Superior temporal gyrus (tissue), 1 donor: ENCODE results near the gene ZNF343.
"Not testable (repeated sequence)": the region's sequence is repeated elsewhere in the genome, so short reads cannot be mapped to it uniquely, and the experiment has no call there.

Source experiments
- DNase-seq: peaks from one replicate; pipeline ENCODE4 v3.0.0-alpha.2; 2016; ENCODE audit errors: extremely low spot score

ZNF343 gene

DNA sequence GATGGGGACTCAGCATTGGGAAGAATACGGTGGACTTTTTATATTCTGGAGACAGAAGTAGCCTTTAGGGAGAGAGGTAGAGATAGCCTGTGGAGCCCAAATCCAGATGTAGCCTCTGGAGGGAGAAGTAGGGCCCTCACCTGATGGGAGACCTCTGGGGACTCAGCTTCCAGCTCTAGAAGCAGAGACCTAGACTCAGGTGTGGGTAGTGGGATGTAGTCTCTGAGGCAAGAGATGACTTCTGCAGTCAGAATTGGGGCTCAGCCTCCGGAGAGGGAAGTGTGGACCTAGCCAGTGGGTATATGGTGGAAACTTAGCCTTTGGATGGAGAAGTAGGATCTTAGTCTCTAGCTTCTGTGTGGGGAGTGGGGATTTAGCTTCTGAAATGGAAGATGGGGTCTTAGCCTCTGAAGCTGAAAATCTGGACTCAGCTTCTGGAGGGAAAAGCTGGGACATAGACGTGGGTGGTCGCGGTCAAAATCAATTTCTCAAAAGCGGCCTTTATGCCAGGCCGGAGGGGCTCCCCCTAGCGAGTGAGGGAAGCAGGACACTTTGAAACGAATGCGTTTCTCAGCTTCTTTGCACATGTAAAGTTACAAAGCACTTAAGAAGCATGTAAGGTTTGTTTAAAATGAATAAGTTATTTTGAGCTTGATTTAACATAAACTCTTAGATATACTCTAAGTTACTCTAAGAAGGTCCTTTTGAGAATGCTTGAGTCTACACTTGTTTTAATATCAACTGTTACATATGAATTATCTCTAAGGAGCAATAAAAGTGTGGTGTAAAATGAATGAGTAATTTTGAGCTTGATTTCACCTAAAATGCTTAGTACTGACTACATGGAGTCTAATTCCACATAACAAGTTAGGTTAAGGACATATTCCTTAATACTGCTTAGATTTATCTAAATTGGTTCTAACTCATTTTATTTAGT lies 12.9 kb upstream of the ZNF343 start:
- peak; percentile 75 for DNase-seq

DNA sequence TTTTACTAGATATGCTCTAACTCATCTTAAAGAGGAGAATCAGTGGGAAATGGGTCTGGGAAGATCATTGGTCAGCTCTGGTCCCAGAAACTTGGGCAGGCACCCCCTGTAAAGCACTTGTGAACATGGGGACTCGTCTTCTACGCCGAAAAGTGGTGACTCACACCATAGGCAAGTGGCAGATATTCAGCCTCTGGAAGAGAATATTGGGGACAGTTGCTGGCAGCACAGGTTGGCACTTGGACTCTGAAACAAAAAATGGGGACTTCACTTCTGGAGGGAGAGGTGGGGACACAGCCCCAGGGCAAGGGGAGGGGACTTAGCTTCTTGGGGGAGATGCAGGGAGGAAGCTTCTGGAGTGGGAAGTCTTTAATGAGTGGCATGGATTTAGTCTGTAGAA lies 11.9 kb upstream of the ZNF343 start:
- DNase-seq = no peak

DNA sequence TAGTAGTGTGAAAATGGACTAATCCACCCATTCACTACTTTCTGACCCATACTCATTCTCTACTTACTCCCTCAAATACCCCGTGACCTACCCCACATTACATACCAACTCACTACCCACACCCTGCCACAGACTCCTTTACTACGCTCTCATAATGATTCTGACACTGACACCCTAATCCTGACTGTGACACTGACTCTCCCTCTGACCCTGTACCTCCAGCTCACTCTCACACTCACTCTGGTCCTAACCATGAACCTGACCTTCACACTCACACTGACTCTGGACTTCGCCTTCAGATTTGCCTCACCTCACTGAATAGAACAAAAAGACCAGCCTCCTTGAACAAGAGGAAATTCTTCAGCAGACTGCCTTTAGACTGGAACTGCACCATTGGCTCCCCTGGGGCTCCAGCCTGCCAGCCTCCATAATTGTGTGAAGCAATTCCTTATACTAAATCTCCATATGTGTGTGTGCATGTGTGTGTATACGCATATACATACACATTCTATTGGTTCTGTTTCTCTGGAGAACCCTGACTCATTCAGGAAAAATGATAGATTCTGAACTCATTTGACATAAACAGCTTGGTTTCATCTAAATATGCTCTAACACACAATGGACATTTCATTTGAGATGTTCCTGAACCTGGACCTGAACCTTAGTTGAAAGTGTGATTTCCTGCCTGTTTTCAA lies 10.5 kb upstream of the ZNF343 start:
- no peak for DNase-seq

DNA sequence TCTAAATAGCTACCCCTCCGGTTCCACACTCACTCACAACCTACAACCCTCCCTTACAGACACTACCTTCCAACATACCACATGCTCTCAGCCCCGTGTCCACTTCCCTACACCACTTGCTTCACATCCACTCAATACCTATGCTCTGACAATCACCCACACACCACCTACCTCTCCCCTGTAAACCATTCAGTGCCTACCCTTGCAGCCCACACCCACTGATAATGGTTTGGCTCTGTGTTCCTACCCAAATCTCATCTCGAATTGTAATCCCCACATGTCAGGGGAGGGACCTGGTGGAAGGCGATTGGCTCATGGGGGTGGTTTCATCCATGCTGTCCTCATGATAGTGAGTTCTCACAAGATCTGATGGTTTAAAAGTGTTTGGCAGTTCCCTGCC lies 9.8 kb upstream of the ZNF343 start:
- no peak for DNase-seq

DNA sequence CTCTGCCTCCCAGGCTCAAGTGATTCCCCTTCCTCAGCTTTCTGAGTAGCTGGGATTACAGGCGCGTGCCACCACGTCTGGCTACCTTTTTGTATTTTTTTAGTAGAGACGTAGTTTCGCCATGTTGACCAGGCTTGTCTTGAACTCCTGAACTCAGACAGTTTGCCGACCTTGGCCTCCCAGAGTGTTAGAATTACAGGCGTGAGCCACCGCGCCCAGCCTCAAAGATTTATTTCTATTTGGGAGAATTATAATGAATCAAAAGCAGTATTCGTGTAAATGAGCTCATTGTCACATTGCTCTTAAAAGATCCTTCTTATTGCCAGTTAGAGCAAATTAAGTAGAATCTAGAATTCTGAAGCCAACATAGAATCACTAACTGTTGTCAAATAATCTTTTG lies 9.4 kb upstream of the ZNF343 start:
- no peak for DNase-seq

DNA sequence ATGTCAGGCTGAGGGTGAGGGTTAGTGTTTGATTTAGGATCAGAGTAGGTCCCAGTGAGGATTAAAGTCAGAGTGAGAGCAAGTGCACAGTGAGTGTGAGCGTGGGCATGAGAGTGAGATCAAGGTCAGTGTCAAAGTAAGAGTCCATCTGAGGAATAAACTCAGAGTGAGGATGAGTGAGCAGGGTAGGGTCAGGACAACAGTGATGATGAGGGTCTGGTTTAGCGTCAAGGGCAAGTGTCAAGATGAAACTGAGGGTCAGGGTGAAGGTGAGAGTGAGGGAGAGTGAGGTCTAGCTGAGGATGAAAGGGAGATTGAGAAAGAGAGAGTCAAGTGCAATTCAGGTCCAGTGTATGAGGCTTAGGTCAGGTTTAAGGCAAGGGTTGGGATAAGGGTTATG lies 7.7 kb upstream of the ZNF343 start:
- DNase-seq = no peak

DNA sequence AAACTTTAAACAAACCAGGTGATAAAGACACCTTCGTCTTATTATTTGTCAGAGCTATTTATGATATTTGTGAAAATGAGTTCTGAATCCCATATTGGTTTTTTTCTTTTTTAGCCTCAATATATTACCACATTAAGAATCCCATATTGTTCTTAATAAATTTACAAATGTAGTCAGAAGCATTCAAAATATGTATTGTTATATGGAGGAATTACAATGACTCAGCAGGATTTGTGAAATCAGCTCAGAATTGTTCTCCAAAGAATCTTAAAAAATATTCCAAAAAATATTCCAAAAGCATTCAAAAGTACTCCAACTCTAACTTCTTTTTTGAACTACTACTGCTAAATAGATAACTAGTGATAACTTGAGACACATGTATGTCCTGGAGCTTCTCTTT lies 6.5 kb upstream of the ZNF343 start:
- DNase-seq = no peak

DNA sequence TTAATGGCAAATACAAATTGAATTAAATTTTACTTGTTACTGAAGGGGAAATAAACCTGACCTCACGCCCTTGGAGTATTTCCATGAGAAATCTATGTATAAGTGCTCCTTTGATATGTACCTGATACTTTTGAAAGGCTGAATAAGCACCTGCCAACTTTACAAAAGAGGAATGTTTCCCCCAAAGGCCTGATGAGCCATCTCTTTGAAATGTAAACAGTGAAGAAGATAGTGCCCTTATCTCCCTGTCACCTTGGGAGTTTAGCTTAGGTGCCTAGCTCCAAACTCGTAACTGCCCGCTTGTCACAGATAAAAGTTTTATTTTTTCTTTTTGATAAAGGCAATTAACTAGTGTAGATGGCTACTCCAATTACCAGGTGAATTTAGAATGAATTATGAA lies 1.1 kb upstream of the ZNF343 start:
- DNase-seq = no peak

DNA sequence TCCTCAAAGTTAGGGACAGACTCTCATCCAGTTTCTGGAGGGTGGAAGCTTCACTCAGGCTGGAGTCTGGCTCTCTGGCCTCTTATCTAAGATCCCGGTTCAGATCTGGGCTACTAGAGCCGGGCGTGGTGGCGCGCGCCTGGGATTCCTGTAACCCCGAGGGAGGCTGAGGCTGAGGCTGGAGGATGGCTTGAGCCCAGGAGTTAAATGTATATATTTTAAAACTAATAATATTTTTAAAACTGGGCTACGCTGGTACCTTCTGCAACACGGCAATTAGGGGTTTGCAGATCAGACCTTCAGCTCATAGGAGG lies 710 bp upstream of the ZNF343 start:
- DNase-seq = no peak

DNA sequence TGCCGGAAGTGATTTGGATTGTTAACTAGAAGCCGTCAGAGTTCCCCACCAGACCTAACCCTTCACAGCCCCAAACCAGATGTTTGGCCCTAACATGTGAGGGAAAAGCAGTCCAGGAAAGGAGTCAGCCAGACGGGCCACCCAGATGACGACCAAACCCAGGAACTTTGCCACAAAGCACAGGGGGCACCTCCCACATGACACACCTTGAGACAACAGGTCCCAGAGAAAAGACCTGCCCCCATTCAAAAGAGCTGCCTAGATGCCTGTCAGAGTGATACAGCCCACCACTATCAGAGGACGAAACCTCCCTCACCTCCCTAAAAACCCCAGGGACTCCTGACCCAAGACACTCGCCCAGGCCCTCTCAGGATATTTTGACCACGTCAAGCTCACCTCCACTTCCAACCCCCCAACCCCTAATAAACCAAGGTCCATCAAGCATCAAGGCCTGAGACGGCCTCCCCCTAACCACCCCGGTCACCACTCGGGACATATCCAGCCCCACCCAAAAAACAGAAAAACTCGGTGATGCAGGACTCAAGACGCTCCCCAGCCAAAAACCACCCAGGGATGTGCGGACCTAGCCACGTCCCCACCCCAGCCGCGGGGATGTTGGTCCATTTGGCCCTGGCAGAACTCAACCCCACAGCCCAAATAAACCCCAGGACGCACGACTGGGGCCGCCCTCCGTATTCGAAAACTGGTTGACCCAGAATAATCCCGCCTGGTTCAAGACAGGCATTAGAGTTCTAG lies 662 bp downstream of the ZNF343 start:
- no peak for DNase-seq

DNA sequence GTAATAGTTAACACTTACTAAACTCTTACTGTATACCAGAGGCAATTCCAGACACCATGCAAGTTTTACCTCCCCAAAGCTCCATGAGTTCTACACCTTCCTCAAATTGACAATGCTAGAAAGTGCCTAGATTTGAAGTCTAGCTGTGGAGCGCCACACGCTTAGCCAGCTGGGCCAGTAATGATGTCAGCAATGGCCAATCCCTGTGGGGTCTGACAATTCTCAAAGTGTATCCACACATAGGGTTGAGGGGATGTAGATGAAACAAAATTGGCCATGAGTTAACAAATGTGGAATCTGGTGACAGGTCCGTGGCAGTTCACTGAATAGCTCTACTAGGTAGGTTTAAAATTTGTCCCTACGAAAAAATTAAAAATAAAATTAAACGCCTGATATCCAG lies 1.3 kb downstream of the ZNF343 start:
- no peak for DNase-seq

DNA sequence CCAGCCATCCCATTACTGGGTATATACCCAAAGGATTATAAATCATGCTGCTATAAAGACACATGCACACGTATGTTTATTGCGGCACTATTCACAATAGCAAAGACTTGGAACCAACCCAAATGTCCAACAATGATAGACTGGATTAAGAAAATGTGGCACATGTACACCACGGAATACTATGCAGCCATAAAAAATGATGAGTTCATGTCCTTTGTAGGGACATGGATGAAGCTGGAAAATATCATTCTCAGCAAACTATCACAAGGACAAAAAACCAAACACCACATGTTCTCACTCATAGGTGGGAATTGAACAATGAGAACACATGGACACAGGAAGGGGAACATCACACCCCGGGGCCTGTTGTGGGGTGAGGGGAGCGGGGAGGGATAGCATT lies 2.3 kb downstream of the ZNF343 start:
- not testable (repeated sequence) for DNase-seq

DNA sequence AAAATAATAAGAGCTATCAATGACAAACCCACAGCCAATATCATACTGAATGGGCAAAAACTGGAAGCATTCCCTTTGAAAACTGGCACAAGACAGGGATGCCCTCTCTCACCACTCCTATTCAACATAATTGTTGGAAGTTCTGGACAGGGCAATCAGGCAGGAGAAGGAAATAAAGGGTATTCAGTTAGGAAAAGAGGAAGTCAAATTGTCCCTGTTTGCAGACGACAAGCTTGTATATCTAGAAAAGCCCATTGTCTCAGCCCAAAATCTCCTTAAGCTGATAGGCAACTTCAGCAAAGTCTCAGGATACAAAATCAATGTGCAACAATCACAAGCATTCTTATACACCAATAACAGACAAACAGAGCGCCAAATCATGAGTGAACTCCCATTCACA lies 3.9 kb downstream of the ZNF343 start:
- not testable (repeated sequence) for DNase-seq

DNA sequence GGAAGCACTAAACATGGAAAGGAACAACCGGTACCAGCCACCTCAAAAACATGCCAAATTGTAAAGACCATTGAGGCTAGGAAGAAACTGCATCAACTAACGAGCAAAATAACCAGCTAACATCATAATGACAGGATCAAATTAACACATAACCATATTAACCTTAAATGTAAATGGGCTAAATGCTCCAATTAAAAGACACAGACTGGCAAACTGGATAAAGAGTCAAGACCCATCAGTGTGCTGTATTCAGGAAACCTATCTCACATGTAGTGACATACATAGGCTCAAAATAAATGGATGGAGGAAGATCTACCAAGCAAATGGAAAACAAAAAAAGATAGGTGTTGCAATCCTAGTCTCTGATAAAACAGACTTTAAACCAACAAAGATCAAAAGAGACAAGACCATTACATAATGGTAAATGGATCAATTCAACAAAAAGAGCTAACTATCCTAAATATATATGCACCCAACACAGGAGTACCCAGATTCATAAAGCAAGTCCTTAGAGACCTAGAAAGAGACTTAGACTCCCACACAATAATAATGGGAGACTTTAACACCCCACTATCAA lies 5.8 kb downstream of the ZNF343 start:
- not testable (repeated sequence) for DNase-seq

DNA sequence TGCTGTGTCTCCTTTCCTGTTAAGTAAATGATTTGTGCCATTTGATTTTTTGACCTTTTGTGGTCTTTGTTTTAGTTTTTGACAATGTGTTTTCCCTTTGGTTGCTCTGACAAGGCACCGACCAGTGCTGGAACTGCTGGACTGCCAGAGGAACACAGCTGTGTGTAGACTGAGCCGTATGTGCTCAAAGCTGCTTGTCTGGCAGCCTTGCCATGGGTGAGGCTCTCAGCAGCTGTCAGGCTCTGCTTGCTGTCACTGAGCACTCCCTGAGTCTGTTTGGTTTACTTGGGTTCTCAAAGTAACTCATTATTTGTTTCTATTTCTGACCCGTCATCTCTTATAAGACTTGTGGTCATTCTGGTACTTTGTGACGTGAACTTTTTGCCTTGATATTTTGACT lies 23.1 kb downstream of the ZNF343 start:
- no peak for DNase-seq

DNA sequence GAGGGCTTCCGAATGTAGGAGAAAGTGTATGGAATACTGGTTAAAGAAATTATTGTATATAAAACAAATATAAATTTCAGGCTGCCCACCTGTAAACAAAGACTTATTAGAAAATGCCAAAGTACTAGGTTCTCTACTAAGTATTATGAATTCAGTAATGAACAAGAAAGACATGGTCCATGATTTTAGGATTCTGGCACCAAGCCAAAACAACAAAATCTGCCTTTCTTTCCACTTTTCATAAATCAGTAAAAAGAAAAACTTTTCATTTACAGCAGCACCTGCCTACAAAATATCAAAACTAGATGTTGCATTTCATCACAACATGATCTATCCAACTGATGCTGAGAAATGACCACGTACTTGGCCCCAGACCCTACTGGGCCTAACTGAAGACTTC lies 23.6 kb downstream of the ZNF343 start:
- DNase-seq = no peak

DNA sequence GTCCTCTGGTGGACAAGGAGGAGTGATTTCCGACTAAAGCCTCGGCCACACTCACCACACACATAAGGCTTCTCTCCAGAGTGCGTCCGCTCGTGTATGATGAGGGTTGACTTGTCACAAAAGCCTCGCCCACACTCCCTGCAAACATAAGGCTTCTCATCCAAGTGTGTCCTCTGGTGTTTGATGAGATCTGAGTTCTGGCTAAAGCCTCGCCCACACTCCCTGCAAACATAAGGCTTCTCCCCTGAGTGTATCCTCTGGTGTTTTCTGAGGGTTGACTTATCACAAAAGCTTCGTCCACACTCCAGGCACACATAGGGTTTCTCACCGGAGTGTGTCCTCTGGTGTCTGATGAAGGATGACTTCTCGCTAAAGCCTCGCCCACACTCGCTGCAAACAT lies 25.2 kb downstream of the ZNF343 start:
- peak; percentile 51 for DNase-seq

DNA sequence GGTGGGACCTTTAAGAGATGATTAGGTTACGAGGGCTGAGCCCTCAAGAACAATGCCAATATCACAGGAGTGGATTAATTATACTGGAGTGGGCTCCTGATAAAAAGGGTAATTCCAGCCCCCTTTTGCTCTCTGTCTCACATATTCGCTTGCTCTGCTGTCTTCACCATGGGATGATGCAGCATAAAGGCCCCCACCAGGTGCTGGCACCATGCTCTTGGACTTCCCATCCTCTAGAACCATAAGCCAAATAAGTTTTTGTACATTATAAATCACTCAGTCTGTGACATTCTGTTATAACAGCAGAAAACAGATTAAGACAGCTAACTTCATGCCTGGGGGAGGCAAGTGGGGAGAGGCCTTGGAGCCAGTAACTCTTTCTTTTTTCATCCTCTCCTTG lies 28.3 kb downstream of the ZNF343 start:
- no peak for DNase-seq

DNA sequence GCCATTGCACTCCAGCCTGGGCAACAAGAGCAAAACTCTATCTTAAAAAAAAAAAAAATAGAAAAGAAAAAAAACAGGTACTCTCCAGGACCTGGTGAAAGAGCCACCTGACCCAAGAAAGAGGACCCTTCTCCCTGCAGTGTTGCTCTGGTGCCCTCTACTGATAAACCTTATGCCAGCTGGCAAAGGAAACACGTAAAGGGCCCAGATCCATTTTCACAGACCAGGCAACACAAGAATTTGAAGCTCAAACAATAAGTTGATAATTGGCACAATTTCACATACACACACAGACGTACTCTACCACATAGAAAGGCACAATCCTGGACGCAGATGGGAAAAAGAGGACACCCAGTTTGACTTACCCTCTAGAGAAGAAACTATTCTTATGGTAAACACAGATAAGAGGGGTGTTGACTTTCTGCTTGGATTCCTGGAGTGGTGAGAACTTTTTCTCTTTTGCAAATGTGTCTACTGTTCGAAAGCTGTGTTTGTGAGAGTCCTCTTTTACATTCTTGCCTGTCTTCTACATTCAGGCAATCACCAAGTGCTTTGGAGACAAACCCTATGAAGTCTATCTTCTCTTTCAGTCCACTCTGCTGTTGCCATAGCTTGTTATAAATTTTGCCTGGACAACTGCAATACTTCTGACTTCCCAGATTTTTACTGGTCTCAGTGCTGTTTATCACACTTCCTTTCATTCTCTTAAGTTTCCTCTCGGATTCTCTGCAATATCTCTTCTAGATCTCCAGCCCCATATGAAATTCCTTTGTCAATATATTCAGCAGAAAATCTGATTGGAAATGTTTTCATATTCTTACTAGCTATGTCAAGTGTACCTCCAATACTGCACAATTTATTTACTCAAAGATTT lies 31.7 kb downstream of the ZNF343 start:
- no peak for DNase-seq

DNA sequence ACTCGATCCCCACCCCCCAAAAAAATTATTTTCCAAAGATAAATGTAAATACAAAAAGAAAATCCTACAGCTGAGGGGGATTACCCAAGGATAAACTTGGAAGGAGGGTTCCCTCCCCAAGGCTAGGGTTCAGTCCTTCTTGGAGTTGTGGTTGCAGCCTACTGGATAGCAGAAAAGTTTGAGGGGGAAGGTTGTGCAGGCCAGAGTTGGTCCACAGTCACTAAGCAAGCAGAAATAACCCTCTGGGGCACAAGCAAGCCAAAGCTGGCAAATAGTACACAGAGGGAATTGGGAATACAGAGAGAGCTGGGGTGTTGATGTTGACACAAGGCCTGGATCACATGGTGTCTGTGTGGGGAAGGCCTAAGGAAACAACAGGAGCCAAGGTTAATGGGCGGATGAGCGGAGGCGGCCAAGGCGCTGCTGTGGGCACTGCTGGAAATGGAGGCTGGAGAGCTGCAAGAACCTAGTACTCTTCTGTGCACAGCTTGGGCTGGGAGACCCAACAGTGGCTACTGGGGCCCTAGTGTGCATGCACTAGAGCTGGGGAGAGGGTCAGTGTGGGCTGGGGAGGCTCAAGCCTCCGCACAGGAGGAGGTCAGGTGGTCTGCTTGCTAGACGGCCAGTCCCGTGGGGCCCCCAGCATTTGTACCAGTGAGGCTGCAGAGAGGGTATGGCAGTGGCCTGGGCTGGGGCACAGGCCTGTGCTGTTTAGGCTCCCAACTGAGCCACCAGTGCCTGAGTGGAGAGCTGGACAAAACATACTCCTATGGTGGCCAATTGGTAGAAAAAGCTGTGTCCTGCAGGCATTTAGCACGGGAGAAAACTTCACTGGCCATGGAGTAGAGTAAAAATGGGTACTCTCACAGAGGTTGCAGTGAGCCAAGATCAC lies 32.6 kb downstream of the ZNF343 start:
- no peak for DNase-seq
